ENCODE data around the gene RHOU.
"Not testable (repeated sequence)": the region's sequence is repeated elsewhere in the genome, so short reads cannot be mapped to it uniquely, and the experiment has no call there.

RHOU gene

DNA sequence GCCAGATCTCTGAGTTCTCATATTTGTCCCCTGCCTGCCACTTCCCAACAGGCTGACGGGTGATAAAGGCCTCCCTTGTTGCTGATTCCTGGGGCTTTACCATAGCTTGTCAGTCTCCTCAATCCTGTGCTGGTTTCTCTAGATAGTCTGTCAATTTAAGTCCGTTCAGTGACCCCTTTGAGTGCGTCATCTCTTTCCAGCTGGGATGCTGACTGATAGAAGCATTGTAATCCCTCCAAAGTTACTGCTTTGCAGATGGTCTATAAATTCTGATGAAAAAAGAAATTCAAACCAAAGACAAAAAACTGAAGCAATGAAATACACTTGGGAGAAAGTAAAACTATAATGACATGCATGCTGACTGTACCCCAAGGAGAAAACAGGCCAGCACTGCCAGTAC, 28.3 kb downstream of the RHOU start:
- no peak for DNase-seq

- DNase-seq, result no peak
These were observed 30.1 kb downstream of the RHOU start for GRCh38 chr1:228765168-228765946.

DNA sequence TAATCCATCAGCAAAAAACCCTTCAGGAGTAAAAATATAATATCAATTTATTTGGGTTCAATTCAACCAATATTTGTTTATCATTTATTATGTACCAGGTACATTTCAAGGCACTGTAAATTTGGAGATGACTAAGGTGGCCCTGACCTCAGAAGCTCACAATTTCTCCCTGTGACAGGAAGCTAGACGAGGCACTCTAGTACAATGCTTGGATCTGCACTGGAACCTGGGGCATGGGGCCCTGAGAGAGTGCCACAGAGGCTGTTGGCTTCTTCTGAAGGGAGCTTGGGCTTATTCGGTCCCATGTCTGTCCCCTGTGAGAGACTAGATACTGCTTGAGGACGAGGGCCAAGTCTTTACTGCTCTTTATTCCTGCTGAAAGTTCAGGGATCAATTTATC, 31.5 kb downstream of the RHOU start:
- no peak for DNase-seq

GRCh38 chr1:228767636-228768354, 32.5 kb downstream of the RHOU start:
- no peak for DNase-seq

DNA sequence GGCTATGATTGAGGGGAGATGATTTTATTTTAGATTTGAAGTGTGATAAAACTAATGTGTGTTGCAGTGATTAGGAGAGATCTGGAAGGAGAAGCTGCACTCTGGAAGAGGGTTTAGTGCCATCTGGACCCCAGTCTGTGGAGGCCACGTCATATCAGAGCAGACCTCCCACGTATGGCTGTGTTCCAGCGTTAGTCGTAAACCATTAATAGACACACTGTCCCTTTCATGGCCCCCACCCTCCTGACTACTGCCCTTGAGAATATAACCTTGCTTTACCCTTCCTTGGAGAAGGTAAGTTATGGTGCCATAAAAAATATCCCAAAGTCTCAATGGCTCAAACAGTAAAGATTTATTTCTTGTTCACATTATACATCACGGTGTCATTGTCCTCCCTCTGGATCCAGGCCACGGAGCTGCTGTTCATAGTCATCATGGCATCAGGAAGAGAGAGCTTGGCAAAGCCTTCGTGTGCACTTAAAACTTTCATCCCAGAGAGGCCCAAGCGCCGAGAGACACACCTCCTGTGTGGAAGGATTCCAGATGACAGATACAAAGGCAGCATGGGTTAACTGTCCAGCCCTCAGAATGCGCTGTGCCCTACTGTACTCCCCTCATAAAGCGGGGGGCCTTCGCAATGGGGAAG, 33.2 kb downstream of the RHOU start:
- no peak for DNase-seq

- DNase-seq, result no peak
These were observed 35.5 kb downstream of the RHOU start for GRCh38 chr1:228770779-228771223.

GRCh38 chr1:228772516-228773212, 37.4 kb downstream of the RHOU start:
- no peak for DNase-seq

DNA sequence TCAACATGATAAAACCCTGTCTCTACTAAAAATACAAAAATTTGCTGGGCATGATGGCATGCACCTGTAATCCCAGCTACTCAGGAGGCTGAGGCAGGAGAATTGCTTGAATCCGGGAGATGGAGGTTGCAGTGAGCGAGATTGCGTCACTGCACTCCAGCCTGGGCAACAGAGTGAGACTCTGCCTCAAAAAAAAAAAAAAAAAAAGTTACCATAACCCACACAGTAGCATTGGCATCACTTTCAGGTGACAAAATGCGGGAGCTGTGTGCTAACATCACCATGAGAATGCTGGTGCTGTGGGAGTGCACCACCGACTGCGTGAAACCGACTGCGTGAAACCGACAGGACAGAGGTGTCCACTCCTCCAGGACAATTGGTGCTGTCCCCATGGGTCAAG, 40.7 kb downstream of the RHOU start:
- not testable (repeated sequence) for DNase-seq

- no peak for DNase-seq
These were observed 41.2 kb downstream of the RHOU start for GRCh38 chr1:228776449-228776848.

- no peak for DNase-seq
These were observed 42.0 kb downstream of the RHOU start for GRCh38 chr1:228777236-228777635.

- DNase-seq, result no peak
These were observed 42.7 kb downstream of the RHOU start for GRCh38 chr1:228778026-228778425.

DNA sequence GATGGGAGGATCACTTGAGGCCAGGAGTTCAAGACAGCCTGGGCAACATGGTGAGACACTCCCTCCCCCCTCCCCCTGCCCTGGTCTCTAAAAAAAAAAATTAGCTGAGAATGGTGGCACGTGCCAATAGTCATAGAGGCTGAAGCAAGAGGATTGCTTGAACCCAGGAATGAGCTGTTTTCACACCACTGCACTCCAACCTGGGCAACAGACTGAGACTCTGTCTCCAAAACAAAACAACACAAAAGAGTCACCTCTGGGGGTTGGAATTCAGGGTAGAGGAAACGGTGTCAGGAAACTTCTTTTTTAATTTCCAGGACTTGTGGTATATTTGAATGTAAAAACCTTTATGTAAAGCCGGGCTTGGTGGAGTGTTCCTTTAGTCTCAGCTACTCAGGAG, 43.2 kb downstream of the RHOU start:
- no peak for DNase-seq

DNA sequence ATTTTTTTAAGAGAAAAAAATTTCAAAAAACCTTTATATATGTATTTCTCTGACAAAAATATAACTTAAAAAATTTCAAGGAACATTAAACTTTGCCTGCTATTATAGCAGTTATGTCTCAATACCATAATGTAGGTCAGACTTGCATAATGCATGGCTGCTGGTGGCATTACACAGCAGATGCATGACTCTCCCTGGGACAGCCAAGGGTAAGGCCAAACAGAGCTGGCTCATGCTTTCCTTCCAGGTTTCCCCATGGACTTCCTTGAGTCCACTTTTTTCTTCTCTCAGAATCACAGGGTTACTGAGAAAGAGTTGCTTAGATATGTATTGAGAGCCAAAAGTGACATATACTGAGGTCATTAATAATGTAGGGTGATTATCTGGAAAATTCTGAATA, 43.7 kb downstream of the RHOU start:
- no peak for DNase-seq

DNA sequence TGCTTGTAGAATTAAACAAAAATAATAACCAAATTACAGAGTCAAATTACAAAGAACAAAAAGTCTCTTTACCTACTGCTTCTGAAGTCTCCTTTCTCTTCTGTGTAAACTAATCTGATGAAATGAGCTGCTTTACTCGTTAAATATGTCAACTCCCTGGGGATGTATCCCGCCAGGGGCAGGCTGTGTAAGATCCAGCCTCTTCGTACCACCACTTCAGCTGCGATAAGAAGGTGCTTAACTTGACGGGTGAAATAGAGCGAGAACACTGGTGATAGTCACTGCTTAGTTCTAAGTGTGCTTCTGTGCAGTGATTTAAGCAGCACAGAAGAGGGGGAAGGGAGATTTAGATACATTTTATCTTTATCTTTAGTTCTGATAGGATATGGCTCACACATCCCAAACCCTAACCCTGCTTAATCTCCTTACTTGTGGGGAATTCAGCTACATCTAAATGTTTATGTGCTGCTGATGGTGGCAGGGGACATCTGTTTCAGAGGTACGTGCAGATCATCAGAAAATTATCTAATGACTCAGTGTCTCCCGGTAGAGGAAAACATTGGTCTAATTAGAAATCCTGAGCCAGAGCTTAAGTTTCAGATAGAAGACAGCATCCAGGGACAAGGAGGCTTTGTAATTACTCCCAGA, 46.0 kb downstream of the RHOU start:
- no peak for DNase-seq

DNA sequence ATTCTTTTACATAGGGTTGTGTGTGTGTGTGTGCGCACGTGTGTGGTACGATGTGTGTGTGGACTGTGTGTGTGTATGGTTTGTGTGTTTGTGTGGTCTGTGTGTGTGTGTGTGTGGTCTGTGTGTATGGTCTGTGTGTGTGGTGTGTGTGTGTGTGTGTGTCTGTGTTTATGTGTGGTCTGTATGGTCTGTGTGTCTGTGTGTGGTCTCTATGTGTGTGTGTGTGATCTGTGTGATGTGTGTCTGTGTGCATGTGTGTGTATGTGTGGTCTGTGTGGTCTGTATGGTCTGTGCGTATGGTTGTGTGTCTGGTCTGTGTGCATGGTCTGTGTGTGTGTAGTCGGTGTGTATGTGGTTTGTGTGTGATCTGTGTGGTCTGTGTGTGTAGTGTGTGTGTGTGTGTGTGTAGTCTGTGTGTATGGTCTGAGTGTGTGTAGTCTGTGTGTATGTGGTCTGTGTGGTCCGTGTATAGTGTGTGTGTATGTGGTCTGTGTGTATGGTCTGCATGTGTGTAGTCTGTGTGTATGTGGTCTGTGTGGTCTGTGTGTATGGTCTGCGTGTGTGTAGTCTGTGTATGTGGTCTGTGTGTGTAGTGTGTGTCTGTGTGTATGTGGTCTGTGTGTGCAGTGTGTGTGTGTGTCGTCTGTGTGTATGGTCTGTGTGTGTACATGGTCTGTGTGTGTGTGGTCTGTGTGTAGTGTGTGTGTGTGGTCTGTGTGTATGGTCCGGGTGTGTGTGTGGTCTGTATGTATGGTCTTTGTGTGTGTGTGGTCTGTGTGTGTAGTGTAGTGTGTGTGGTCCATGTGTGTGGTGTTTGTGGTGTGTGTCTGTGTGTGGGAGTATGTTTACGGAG, 46.8 kb downstream of the RHOU start:
- no peak for DNase-seq

DNA sequence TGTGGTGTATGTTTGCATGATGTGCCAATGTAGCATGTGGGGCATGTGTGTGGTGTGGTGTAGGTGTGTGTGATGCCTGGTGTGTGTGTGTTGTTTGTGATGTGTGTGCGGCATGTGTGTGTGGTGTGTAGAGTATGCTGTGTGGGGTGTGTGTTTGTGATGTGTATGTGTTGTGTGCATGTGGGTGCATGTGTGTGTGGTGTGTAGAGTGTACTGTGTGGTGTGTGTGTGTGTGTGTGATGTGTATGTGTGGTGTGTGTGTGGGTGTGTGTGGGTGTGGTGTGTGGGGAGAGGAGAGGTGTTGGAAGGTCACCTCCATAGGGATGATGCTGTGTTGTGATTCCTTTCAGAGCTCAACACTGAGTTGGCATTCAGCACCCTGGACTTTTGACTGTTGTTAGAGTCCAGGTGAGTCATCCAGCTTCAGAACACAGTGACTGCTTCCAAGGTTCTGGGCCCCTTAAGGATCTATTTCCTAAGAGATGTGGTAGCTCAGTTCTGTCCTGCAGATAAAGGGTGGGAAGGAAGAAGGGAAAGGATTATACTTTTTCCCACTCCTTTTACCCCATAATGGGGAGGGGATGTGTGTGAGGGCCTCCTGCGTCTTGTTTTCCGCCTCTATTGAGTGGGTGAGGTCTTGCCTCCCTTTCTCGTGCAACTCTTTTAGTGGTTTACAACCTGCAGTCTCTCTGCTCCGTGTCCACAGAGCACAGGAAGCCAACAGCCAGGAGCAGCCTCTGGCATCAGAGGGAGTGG, 47.6 kb downstream of the RHOU start:
- peak; percentile 20 for DNase-seq

DNA sequence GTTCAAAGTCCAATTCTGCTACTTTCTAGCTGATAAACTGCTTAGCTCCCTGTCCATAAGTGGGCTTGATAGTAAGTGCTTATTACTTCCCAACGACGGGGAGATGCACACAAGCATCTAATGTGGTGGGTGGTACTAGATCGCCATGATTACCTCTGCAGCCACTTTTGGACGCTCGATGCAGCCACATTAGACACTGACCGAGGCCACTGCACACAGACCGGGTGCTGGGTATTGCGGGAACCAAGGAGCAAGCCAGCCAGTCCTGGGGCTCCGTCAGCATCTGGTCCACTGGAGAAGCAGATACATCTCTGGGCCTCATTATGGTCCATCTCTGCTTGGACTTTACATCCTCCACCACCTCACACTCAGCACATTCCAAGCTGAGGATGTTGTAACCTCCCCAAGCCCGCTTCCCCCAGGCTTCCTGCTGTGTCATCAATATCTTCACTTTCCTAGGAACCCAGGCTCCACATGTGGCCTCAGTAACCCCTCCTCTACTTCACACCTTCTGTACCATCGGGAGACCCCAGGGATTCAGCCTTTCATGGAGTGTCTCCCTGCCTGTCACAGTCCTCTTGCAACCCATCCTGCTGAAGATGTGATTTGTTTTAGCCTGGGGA, 48.2 kb downstream of the RHOU start:
- no peak for DNase-seq

GRCh38 chr1:228784181-228784580, 48.9 kb downstream of the RHOU start:
- no peak for DNase-seq

DNA sequence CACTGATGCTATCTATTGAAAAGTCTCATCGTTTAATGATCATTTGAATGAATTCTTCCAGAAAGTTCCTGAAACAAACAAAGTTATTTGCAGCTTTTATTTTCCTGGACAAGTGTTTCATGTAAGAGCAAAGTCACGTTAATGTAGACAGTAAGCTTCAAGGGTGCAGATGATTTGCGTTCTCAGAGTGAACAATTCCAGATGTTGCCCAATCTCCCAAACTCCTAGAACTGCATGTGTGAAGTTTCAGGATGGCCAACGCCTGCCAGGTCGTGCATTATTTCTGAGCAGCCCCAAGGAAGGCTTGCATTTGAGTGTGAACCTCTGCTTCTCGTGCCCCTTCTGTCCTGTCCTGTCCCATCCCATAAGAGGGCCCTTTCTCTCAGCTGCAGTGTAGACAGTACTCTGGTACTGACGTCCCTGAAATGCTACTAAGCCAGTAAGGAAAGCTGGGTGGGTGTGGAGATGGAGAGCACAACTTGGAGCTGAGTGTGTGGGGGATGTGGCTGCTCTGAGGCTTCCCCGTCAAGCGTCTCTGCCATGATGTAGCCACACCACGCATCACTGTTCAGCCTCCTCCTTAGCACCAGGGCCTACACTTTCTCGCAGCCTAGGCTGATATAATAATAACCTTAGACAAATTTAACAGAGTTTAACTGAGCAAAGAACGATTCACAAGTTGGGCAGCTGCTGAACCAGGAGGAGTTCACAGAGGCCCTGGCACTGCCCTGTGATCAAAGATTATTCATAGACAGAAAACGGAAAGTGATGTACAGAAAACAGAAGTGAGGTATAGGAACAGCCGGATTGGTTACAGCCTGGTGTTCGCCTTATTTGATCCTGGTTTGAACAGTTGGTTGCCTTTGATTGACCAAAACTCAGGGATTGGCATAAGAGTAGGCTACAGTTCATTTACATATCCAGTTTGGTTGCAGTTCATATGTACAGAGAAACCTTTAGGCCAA, 50.4 kb downstream of the RHOU start:
- DNase-seq, result no peak

Data from NCI-H226 (cell line).